Measurements from ENCODE around the gene NAA15. TPM values are rescaled to one million over a fixed set of nuclear protein-coding genes. Genes with fewer than 3 reads are reported as not detected.

NAA15 gene
- total RNA-seq, 1 experiment from 2014 or later = 55.0 TPM

DNA sequence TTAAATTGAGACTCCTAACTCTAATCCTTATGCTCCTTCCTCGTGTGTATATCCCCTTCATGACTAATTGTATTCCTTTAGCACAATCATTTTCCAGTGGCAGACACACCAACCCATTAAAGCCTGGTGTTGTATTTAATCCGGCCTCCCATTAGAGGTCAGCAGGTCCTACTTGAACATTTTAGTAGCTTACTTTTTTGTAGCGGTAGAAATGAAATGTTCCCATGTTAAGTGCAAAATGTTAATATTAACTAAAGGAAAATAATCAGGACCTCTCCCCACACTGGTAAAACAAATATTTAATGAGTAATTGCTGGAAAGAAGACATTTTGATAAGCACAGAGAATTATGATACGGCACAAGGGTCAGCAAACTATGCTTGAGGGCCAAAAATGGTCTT lies 156.0 kb downstream of the NAA15 start:
- CTCF ChIA-PET = no interaction called here
- ATAC-seq (no peak), DNase-seq (ENCODE audit: low read depth, low spot score) (no peak)
- H3K36me3 ChIP-seq (ENCODE audit: control insufficient read depth, insufficient read depth, low read length) = peaks cover 7% of the 10 kb centered on the region; the same call in 1 of the 2 replicates
- peaks cover 14% of the 10 kb centered on the region for H3K4me1 ChIP-seq (ENCODE audit: control insufficient read depth, insufficient read depth, low read length)
- H3K4me3 ChIP-seq (ENCODE audit: low read depth in 2 of 2, low read length in 2 of 2) = no peak overlapping the region
- intact Hi-C loops (cut with micrococcal nuclease; ENCODE audit: unreplicated experiment) (loop anchor here (10.0 kb wide), 1 partner anchor 77 kb away; no protein-coding TSS in a partner anchor), in situ Hi-C loops (cut with HindIII; ENCODE audit: low pct_unique_long_range_greater_than_20kb, low sequenced_read_pairs) (no loop called here)
- H3K9me3 ChIP-seq (ENCODE audit: control insufficient read depth, insufficient read depth, low read depth, low read length) = no peaks in the 10 kb centered on the region
- H3K27ac ChIP-seq (ENCODE audit: low read length) = 0 out of 2 replicates have a peak overlapping the region, but pooled peaks have one; percentile 12
- no peaks in the 10 kb centered on the region for H3K27me3 ChIP-seq (ENCODE audit: control insufficient read depth, insufficient read depth, low read length)
- TF ChIP-seq POLR2AphosphoS5 (IDR thresholded peaks at IDR 0.05; ENCODE audit: low read depth, low read length) (no peak), TCF7L2 (IDR thresholded peaks at IDR 0.05; ENCODE audit: low read depth, low read length) (no peak), CTCF (IDR thresholded peaks at IDR 0.05) (peak; percentile 8; the same call in 1 of the 2 replicates)
- POLR2A ChIA-PET = no interaction called here
- no TSS peak for BruUV-seq (replicated peaks)

DNA sequence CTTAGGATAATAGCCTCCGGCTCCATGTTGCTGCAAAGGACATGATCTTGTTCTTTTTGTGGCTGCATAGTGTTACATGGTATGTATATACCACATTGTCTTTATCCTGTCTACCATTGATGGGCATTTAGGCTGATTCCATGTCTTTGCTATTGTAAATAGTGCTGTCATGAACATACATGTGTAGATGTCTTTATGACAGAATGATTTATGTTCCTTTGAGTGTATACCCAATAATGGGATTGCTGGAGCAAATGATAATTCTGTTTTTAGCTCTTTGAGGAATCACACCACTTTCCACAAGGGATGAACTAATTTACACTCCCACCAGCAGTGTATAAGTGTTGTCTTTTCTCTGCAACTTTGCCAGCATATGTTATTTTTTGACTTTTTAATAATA lies 157.2 kb downstream of the NAA15 start:
- no TSS peak for BruUV-seq (replicated peaks)
- Histone ChIP-seq H3K27me3 (ENCODE audit: control insufficient read depth, insufficient read depth, low read length) (no peaks in the 10 kb centered on the region), H3K4me1 (ENCODE audit: control insufficient read depth, insufficient read depth, low read length) (peaks cover 10% of the 10 kb centered on the region), H3K4me3 (ENCODE audit: low read depth in 2 of 2, low read length in 2 of 2) (no peak overlapping the region), H3K9me3 (ENCODE audit: control insufficient read depth, insufficient read depth, low read depth, low read length) (no peaks in the 10 kb centered on the region), H3K36me3 (ENCODE audit: control insufficient read depth, insufficient read depth, low read length) (no peaks in the 10 kb centered on the region), H3K27ac (ENCODE audit: low read length) (no peak overlapping the region)
- no peak for TF ChIP-seq CTCF (IDR thresholded peaks at IDR 0.05)
- TF ChIP-seq, protein P1, sequence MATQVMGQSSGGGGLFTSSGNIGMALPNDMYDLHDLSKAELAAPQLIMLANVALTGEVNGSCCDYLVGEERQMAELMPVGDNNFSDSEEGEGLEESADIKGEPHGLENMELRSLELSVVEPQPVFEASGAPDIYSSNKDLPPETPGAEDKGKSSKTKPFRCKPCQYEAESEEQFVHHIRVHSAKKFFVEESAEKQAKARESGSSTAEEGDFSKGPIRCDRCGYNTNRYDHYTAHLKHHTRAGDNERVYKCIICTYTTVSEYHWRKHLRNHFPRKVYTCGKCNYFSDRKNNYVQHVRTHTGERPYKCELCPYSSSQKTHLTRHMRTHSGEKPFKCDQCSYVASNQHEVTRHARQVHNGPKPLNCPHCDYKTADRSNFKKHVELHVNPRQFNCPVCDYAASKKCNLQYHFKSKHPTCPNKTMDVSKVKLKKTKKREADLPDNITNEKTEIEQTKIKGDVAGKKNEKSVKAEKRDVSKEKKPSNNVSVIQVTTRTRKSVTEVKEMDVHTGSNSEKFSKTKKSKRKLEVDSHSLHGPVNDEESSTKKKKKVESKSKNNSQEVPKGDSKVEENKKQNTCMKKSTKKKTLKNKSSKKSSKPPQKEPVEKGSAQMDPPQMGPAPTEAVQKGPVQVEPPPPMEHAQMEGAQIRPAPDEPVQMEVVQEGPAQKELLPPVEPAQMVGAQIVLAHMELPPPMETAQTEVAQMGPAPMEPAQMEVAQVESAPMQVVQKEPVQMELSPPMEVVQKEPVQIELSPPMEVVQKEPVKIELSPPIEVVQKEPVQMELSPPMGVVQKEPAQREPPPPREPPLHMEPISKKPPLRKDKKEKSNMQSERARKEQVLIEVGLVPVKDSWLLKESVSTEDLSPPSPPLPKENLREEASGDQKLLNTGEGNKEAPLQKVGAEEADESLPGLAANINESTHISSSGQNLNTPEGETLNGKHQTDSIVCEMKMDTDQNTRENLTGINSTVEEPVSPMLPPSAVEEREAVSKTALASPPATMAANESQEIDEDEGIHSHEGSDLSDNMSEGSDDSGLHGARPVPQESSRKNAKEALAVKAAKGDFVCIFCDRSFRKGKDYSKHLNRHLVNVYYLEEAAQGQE (IDR thresholded peaks at IDR 0.05; ENCODE audit: insufficient read depth in 1 of 2, low read depth in 2 of 2, low read length in 1 of 2) = no peak
- no peak for TF ChIP-seq TCF7L2 (IDR thresholded peaks at IDR 0.05; ENCODE audit: low read depth, low read length)
- no peak for TF ChIP-seq SIN3A (IDR thresholded peaks at IDR 0.05; ENCODE audit: borderline replicate concordance, insufficient read depth, low read depth, low read length)
- intact Hi-C loops (cut with micrococcal nuclease; ENCODE audit: unreplicated experiment) (loop anchor here (10.0 kb wide), 1 partner anchor 76 kb away; no protein-coding TSS in a partner anchor), in situ Hi-C loops (cut with HindIII; ENCODE audit: low pct_unique_long_range_greater_than_20kb, low sequenced_read_pairs) (no loop called here)
- CTCF ChIA-PET = no interaction called here
- DNase-seq (ENCODE audit: low read depth, low spot score) (no peak), ATAC-seq (no peak)
- POLR2A ChIA-PET = no interaction called here

Measured in Panc1 (cell line).